Frontal cortex (tissue), 4 donors: ENCODE data around the gene PRLHR. TPM values are rescaled to one million over a fixed set of nuclear protein-coding genes. Genes with fewer than 3 reads are reported as not detected.
"Not testable (repeated sequence)": the region's sequence is repeated elsewhere in the genome, so short reads cannot be mapped to it uniquely, and the experiment has no call there.

Experiments used
- DNase-seq, 2 donors: peaks; one replicate each; pipeline ENCODE4 v3.0.0; 2012; ENCODE audit warnings: low spot score in 2 of 2
- FAIRE-seq: peaks from 2 replicates; lab custom pipeline; 2012; peaks lifted over from hg19 to GRCh38; lab: Jason Lieb, UNC
- total RNA-seq: library from RNA; depleted of rRNA; stranded (reverse); fragments of >200 nt; gene quantifications from one replicate; pipeline ENCODE4 v1.2.3, GENCODE V29; 2014
- donor health status: control.
- donor health status: control.
- donor health status: control.

Gene PRLHR
- 2.4 TPM for total RNA-seq

- DNase-seq (peak in 1 of 2 donors; percentile 63), FAIRE-seq (no peak)
These were observed at the start of gene PRLHR for GRCh38 chr10:118595598-118596425. PRLHR (minus strand) TSS chr10:118595648; CDS start chr10:118595244, 404 bp downstream.

DNA sequence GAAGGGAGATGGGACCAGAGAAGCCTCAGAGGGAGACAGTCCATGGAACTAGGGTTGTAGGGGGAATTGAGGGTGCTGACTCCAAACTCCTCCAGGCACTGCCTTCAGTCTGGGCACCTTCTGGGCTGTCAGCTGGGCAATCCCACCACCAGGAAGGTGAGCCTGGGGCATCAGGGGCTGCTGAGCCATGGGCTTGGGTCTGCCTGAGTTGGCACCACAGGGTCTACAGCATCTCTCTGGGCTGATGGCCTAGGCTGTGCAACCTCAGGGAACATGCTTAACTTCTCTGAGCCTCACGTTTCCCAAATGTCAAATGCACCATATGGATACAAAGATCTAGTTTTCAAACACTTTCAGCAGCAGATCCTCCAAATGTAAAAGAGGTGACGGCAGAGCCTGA, 46.8 kb upstream of the PRLHR start:
- FAIRE-seq, result no peak
- DNase-seq, result no peak

- DNase-seq, result no peak
- no peak for FAIRE-seq
These were observed 43.2 kb upstream of the PRLHR start for GRCh38 chr10:118638680-118639079.

- FAIRE-seq (no peak), DNase-seq (no peak)
These were observed 40.4 kb upstream of the PRLHR start for GRCh38 chr10:118635674-118636402.

GRCh38 chr10:118633786-118634185, 38.3 kb upstream of the PRLHR start:
- DNase-seq, result no peak
- no peak for FAIRE-seq

DNA sequence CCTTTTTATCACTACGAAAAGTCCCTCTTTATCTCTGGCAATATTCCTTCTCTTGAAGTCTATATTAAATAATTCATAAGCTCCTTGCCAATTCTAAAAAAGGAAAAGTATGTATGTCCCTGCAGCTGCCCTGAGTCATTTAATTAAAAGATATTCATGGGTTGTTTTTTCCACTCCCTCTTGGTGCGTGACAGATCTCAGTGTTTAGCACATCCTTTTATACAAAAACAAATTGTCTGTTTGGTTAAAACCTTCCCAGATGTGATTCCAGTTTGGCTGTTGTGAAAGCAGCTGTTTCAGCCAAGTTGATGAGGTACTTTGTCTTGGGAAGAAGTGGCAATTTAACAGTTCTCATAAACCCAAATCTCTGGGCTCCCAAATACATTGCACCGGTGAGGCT, 33.8 kb upstream of the PRLHR start:
- DNase-seq (no peak), FAIRE-seq (no peak)

DNA sequence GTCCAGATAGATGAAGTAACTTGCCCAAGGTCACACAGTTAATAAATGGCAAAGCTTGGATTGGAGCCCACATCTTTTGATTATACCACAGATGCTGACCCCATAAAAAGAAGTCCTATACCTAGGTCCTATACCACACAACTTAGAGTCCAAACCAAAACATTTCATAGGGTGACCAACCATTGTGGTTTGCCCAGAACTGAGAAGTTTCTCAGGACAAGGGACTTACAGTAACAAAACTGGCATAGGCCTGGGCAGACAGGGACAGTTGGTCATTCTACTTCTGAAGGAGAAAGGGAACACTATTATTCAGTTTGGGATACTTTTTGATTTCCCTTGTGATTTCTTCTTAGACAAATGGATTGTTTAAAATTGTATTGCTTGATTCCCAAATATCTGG, 32.9 kb upstream of the PRLHR start:
- no peak for FAIRE-seq
- no peak for DNase-seq

- FAIRE-seq, result no peak
These were observed 31.5 kb upstream of the PRLHR start for GRCh38 chr10:118626953-118627352.

GRCh38 chr10:118625504-118625903, 30.1 kb upstream of the PRLHR start:
- no peak for DNase-seq
- FAIRE-seq, result no peak

More at GRCh38 chr10:118626953-118627352, 31.5 kb upstream of the PRLHR start:
- DNase-seq, result no peak

- FAIRE-seq (no peak), DNase-seq (no peak)
These were observed 29.3 kb upstream of the PRLHR start for GRCh38 chr10:118624747-118625146.

DNA sequence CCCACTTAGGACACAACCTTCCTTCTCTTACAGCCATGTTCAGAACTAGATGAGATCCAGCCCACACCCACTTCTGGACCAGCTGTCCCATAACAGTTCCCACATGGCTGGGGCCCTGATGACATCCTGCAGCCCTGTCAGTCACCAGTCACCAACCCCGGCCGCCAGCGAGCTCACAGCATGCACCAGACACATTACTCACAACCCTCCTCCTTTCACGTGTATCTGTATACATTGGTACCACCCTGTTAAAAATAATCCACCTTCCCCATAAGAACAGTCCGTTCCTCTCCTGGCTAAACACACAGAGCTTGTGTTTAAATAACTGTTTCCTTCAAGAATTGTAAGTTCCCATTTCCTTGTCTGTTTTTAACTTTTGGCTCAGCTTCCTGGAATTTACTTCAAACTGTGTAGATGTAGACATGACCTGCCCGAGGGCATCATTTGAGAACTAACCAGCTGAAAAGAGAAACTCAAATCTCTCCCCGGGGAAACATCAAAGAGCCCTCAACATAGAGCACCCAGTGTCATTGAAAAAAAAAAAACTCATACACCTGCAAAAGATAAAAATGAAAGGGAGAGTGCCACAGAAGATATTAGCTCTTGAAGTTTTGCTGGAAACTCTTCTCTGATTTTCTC, 26.0 kb upstream of the PRLHR start:
- FAIRE-seq, result no peak
- DNase-seq, result no peak

DNA sequence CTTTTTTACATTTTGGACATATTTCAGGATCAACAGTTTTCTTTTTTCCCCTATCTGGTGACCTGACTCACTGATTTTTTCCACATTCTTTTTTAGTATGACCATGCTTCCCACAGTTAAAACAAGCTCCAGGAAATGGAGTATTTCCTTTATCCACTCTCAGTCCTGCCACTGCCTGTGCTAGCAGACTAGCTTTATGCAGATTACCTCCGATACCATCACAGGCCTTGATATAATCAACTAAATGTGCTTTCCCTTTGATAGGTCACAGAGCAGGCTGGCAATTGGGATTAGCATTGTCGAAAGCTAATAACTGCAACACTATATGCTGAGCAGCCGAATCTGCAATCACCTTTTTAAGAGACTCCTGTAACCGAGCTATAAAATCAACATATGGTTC, 18.4 kb upstream of the PRLHR start:
- not testable (repeated sequence) for FAIRE-seq, DNase-seq

DNA sequence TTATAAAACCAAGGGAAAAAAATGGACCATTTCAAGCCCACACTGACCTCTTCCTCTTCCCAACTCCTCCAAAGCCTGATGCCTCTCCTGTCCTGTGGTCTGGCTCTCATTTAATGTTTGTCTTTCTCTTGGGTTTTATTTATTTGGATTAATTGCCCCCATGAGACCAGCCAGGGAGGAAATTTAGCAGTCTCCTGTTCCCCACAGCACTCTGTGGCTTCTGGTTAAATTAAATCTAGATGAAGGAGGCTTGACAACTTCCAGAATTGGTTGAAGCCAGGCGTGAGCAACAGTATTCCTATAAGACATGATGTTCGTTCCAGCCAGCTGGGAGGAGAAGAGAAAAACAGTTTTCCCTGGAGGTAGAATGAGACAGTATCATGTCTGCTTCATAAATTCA, 15.1 kb upstream of the PRLHR start:
- DNase-seq (no peak), FAIRE-seq (no peak)

GRCh38 chr10:118607768-118608354, 12.4 kb upstream of the PRLHR start:
- DNase-seq (no peak), FAIRE-seq (no peak)

DNA sequence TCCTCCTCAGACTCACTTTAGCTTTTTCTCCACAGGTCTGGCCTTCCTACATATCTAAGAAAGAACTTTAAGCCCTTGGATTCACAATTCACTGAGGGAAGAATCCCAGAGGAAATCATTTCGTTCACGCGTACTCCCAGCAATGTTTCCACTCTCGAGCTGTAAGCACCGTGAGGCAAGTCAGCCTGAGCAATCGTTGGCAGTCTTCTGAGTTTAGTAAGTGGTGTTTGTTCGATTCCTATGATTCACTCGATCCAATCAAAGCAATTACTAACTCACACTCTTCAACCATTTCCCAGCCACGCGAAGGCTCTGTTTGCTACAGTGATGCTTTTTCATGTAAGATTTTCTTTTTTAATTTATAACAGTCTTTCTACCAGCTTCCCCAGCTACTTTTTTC, 10.2 kb upstream of the PRLHR start:
- DNase-seq (no peak), FAIRE-seq (no peak)

DNA sequence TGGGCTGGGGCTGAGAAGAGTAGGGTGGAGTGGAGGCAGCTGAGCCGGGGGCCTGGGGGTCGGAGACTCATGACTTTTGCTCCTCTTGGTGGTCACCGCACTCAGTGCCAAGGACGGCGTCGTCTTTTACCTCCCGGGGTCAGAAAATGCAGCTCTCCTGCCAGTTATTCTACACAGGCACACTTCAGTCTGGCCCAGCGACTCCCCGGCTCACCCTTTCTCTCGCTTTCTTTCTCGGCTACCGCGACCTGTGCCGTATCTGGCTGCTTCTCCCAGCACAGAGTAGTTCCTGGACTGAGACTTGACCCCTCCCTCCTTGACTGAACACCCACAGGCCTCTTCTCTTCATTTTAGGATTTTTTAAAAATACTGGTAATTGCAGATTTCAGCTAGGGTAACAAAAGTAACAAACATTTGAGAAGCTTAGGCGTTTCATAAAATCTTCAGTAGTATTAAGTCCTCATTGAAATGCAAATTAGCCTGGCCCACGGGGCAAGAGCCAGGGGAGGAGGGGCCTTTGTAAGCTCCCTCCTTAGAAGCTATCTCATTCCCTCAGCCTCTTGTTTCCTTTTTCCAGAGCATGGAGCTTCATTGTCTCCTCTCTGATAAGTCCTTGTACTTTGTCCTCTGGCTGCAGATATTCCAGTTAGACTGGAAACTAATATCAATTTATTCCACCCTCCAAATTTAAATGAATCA, 1.1 kb upstream of the PRLHR start:
- DNase-seq (no peak), FAIRE-seq (no peak)

DNA sequence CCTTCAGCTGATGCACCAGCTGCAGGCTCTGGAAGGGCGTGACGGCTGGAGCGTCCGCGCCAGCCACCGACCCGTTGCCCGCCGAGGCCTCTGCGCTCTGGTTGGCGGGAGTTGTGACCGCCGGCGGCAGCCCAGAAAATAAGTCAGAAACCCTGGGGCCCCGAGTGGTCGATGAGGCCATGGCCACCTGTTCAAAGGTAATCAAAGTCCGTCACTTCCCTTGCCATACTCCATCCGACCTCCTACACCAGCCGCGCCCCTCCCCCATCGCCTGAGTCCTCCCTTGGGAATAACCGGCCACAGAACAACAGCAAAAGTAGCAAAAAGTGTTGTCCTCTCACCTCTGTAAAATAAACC, 406 bp downstream of the PRLHR start:
- no peak for DNase-seq

DNA sequence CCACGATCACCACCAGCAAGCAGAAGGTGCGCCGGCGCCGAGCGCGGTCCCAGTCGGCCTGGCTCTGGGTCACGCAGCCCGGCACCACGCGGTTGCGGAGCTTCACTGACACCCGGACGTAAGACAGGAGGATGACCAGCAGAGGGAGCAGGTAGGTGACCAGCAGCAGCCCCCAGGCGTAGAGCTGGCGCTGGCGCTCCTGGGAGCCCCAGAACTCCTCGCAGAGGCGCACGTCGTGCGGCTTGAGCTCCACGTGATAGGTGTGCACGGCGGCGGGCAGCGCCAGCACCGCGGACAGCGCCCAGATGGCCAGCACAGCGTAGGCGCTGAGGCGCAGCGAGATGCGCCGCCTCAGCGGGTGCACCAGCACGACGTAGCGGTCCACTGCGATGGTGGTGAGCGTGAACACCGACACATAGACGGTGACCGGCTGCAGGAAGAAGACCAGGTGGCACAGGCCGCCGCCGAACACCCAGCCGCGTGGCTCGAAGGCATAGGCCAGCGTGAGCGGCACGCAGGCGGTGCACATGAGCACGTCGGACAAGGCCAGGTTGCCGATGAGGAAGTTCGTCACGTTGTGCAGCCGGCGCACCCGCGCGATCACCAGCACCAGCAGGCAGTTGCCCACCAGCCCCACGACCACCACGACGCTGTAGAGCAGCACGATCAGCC, 920 bp downstream of the PRLHR start:
- DNase-seq (peak; percentile 62 to 66), FAIRE-seq (no peak)

More for the DNA sequence above, 406 bp downstream of the PRLHR start:
- no peak for FAIRE-seq

- FAIRE-seq, result no peak
- no peak for DNase-seq
These were observed 2.6 kb downstream of the PRLHR start for GRCh38 chr10:118592675-118593330.
